OCI-LY3 (cell line): ENCODE data around the gene SSUH2.

Experiments used
- EZH2phosphoT487 ChIP-seq: fragments of 200-600 bp; shearing (Covaris generic); IDR thresholded peaks from 2 replicates; pipeline ENCODE4 v1.6.1; 2018; ENCODE audit warnings: antibody characterized with exemption, mixed run types, low read depth
- TF ChIP-seq, protein P1 (sequence below): fragments of 200-600, 300-600 bp; sonication (generic); IDR thresholded peaks from 2 replicates; pipeline ENCODE4 v1.5.1; 2014; ENCODE audit warnings: antibody characterized with exemption, low read length, low read depth

DNA sequence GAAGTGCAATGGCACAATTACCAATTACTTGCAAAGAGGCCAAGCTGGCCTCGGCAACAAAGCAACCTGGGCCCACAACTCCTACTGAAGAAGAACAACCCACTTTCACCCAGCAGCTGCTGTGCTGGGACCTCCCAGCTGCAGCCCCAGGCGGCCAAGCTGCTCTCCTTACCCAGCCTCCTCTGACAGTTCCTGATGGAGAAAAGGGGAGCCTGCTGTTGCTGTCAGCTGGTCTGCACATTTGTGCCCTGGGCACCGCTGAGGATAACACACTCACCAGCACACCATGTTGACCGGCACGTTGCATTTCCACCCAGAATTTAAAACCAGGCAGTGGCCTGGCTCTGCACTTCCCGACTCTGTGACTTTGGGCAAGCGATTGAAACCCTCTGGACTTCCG is 33.6 kb downstream of the SSUH2 start:
- TF ChIP-seq, protein P1, sequence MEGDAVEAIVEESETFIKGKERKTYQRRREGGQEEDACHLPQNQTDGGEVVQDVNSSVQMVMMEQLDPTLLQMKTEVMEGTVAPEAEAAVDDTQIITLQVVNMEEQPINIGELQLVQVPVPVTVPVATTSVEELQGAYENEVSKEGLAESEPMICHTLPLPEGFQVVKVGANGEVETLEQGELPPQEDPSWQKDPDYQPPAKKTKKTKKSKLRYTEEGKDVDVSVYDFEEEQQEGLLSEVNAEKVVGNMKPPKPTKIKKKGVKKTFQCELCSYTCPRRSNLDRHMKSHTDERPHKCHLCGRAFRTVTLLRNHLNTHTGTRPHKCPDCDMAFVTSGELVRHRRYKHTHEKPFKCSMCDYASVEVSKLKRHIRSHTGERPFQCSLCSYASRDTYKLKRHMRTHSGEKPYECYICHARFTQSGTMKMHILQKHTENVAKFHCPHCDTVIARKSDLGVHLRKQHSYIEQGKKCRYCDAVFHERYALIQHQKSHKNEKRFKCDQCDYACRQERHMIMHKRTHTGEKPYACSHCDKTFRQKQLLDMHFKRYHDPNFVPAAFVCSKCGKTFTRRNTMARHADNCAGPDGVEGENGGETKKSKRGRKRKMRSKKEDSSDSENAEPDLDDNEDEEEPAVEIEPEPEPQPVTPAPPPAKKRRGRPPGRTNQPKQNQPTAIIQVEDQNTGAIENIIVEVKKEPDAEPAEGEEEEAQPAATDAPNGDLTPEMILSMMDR, result no peak
- no peak for TF ChIP-seq EZH2phosphoT487
